IMR-90 (cell line): Measurements from ENCODE around the gene NR2F2.

Source experiments
- BHLHE40 ChIP-seq: fragments of 150-350 bp; IDR thresholded peaks from 2 replicates; pipeline ENCODE4 v1.6.1; 2016; ENCODE audit warnings: mild to moderate bottlenecking, low read depth, low read length
- MAFK ChIP-seq: IDR thresholded peaks from 2 replicates; pipeline ENCODE4 v1.6.1; 2012; ENCODE audit warnings: low read depth, low read length, improper control_type of control experiment

GRCh38 chr15:96292635-96293034, 37.9 kb upstream of the NR2F2 start:
- TF ChIP-seq BHLHE40 = no peak
- TF ChIP-seq MAFK = no peak
